ENCODE measurements around the gene PSMB5.

PSMB5 gene

DNA sequence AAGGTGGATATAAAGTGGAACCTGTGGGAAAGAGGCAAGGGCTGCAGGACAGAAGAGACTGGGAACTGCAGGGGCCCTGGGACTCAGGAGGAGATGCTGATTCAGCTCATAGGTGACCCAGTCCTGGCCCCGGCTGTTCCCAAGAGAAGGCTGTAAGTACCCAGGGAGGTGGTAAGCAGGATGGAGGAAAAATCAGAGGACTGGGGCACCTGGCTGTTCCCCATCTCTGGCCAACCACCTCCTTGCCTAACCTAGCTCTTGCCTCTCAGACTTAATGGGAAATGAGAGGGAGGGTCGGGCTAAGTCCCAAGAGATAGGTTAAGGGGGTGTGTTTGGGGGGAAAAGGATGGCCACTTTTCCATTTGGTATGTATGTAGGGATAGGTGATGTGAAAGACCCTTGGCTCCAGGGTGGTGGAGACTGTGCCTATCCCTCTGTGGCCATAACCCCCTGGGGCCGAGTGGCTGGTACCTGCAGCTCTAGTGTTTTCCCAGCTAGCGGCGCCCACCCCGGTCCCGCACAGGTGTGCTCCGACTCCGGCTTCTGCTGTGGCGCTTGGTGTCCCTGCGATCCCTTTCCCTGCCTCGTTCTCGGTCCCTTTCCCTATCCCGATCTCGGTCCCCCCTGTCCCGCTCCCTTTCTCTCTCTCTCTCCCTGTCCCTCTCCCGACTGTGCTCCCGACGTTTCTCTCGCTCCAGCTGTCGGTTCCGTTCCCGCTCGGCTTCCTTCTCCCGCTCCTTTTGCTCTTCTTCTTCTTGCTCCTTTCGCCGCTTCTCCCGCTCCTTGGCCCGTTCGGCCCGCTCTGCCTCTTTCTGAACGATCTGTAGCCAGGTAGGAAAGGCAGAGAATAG is 24.2 kb upstream of the PSMB5 start:
- DNase-seq, result no peak

DNA sequence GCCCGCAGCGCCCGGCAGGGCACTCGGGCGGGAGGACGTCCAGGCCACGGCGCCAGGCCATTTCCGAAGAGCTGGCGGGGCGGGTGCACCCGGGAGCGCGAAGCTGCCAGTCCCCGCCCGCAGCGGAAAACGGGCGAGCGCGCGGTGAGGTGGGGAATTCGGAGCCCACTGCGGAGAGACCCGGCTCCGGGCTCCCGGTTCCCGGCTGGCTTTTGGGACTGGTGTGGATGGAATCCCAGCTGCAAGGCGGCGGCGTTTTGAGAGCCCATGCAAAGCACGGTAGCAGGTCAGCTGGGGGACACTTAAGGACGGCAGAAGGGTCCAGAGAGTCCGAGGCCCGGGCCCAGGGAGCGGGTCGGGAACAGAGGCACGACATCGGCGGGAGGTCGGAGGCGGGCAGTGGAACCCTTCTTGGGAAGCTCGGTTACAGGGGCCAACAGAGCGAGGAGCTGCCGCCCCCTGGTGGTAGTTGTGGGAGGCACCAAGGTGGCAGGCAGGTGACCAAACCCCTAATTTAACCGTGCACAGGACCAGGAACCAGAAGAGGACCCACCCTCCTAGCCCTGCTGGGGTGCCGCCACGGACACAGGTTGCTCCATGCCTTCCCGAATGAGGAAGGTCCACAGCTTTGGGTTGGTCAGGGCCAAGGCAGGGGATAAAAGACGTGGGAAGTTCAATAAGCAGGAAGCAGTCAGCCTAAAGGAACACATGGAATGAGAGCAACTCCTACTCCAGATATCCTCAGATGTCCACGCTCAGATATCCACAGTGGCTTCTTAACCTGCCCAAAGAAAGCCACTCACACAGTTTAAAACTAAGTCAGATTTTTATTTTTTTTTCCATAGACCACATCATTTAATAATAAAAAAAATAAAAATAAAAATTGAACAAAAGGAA is 23.3 kb upstream of the PSMB5 start:
- peak; percentile 80 for DNase-seq

- DNase-seq, result peak; percentile 64
Measured at GRCh38 chr14:23056956-23057756, 22.5 kb upstream of the PSMB5 start, which contains the start of gene CDH24. CDH24 (minus strand) TSS chr14:23057520; CDS start chr14:23055733, 1,787 bp downstream.

GRCh38 chr14:23056145-23056955 is 21.6 kb upstream of the PSMB5 start:
- peak; percentile 63 for DNase-seq

DNA sequence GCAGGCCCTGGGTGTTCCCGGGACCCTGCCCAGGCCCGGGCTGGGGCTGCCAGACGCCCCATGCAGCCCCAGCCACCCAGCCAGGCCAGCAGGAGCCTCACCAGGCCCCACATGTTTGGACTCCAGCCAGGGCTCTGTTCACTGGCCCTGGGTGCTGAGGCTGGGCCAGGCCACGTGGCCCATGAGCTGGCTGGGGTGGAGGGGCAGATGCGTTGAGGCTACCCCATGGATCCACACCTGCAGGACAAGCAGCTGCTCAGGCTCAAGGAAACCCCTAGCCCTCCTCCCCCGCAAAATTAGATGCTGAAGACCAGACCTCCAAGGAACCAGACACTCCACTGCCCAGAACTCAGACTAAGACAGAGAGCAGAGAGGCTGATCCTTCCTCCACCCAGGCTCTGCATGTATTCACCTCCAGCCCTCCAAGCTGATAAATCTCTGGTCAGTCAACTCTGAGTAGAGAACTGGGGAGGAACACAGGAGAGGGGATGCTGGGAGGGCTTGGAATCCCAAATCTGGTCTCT is 21.0 kb upstream of the PSMB5 start:
- DNase-seq, result no peak

- DNase-seq, result no peak
Measured at GRCh38 chr14:23055147-23055550, 20.4 kb upstream of the PSMB5 start.

GRCh38 chr14:23054000-23054811 is 19.5 kb upstream of the PSMB5 start:
- DNase-seq, result no peak

DNA sequence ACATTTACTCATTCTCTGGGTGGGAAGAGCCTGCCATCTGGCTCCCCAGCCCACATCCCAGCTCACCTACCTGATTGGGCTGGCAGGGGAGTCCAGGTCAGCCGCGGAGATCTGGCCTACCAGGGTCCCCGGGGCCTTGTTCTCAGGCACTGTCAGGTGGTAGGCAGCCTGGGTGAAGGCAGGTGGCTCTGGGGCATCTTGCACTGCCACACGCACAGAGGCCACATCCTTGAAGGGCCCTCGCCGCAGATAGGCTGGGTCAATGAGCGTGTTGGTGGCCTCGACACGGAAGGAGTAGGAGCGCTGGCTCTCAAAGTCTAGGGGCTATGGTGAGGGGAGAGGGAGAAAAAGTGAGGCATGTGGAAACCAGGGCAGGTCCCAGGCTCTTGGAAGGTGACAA is 18.7 kb upstream of the PSMB5 start:
- no peak for DNase-seq

DNA sequence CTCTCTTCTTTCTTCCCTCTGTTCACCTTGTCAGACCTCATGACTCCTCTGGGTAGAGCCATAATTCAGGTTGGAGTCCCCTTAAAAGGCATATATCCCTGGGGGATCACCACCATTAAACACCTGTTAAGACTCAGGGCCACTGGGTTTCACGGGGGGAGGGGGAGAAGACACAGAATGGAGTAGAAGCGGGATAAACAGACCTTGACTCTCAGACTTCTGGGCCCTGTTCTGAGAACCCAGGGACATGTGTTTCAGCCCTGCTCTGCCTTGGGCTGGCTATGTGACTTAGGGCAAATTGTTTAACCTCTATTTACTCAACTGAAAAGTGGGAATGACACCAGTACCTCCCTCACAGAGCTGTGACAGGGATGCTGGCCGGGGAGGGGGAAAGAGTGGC is 18.0 kb upstream of the PSMB5 start:
- no peak for DNase-seq

- DNase-seq, result no peak
Measured at GRCh38 chr14:23052182-23052623, 17.5 kb upstream of the PSMB5 start.

GRCh38 chr14:23051141-23052057 is 16.7 kb upstream of the PSMB5 start:
- no peak for DNase-seq

DNA sequence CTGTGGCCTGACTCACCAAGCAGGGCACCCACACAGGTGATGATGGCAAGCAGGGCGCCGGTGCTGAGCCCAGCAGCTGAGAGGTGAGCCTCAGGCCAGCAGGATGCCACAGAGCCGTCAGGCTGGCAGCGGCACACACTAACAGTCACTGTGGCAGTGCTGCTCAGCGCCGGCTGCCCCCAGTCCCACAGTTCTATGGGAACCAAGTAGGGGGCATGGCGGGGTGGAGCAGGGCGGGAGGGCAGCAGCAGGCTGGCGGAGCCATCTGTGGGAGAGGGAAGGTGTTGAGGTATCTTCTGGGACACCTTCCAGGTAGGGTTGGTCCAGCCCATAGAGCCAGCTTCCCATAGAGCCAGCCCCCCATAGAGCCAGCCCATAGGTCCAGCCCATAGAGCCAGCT is 14.3 kb upstream of the PSMB5 start:
- DNase-seq, result no peak

GRCh38 chr14:23047751-23048693 is 13.3 kb upstream of the PSMB5 start:
- no peak for DNase-seq

- no peak for DNase-seq
Measured at GRCh38 chr14:23047034-23047634, 12.4 kb upstream of the PSMB5 start.

DNA sequence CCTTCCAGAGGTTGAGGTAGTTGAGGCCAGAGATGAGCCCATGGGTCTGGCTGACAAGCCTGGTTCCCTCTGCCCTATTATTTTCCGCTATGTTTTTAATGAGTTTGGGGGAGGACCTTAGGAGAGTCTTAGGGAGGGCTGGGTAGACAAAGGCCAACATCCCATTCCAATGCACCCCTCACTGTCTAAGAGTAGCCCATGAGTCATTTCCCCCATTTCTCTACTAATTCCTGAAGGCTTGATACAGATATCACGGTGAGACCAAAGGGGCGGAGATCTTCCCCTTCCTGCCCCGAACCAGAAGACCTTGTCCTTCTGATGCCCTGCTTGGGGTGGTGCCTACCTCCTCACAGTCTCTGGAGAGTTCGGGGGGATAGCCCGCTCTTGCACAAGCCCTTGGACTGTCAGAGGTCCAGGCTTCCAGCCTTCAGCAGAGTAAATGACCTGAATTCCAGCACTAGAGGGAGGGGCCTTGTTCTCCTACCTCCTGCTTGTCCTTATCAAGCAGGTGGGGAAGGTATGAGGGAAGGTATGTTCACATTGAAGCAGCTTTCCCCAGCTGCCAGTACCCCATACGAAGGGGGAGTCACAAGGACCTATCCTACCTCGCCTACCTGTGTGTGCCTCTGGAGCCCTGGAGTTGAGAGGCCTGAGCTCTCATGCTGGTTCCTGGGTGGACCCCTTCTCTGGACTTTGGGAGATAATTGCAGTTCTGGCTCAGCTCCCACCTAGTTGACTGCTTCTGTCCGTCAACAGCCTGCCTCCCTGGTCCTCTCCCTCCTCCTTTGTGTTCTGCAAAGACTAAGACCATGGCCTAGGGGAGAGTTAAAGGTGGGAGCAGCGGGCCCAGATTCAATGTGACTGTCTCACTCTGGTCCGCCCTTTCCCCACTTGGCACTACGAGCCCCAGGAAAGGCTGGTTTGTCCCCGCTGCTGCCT is 11.0 kb upstream of the PSMB5 start:
- DNase-seq, result no peak

- DNase-seq, result no peak
Measured at GRCh38 chr14:23044840-23045239, 10.1 kb upstream of the PSMB5 start.

GRCh38 chr14:23043754-23044153 is 9.1 kb upstream of the PSMB5 start:
- DNase-seq, result no peak
